GM23248 (cell line): ENCODE results near the gene HJURP. TPM values are rescaled to one million over a fixed set of nuclear protein-coding genes. Genes with fewer than 3 reads are reported as not detected.

Experiments
- DNase-seq: peaks from one replicate; pipeline ENCODE4 v3.0.0-alpha.2; 2015
- H2AFZ ChIP-seq: fragments of 200-600 bp; sonication (generic); 2 replicates; pipeline ENCODE4 v1.6.1; 2016; ENCODE audit warnings: antibody characterized with exemption
- H3F3A ChIP-seq: fragments of 200-600 bp; sonication (generic); 2 replicates; pipeline ENCODE4 v1.6.1; 2016; ENCODE audit warnings: mild to moderate bottlenecking, antibody characterized with exemption, mixed run types; ENCODE audit not compliant: insufficient read depth
- H3K27ac ChIP-seq: fragments of 200-600 bp; sonication (generic); 2 replicates; pipeline ENCODE4 v1.5.1; 2016; ENCODE audit warnings: mild to moderate bottlenecking
- H3K27me3 ChIP-seq: fragments of 200-600 bp; sonication (generic); replicated peaks from 2 replicates; pipeline ENCODE4 v1.6.1; 2016; ENCODE audit warnings: mild to moderate bottlenecking; ENCODE audit not compliant: insufficient read depth
- H3K36me3 ChIP-seq: fragments of 200-600 bp; sonication (generic); 2 replicates; pipeline ENCODE4 v1.6.1; 2016; ENCODE audit warnings: low read depth, mild to moderate bottlenecking
- H3K4me1 ChIP-seq: fragments of 200-600 bp; sonication (generic); 2 replicates; pipeline ENCODE4 v1.6.1; 2016; ENCODE audit warnings: mild to moderate bottlenecking; ENCODE audit not compliant: insufficient read depth
- H3K4me2 ChIP-seq: fragments of 200-600 bp; sonication (generic); one replicate; pipeline ENCODE4 v1.6.1; 2016; ENCODE audit warnings: mild to moderate bottlenecking; ENCODE audit not compliant: unreplicated experiment
- H3K4me3 ChIP-seq: fragments of 200-600 bp; sonication (generic); 2 replicates; pipeline ENCODE4 v1.5.1; 2016; ENCODE audit warnings: mild to moderate bottlenecking
- H3K79me2 ChIP-seq: fragments of 200-600 bp; sonication (generic); 2 replicates; pipeline ENCODE4 v1.6.1; 2016; ENCODE audit warnings: mild to moderate bottlenecking; ENCODE audit not compliant: insufficient read depth
- H3K9ac ChIP-seq: fragments of 200-600 bp; sonication (generic); 2 replicates; pipeline ENCODE4 v1.6.1; 2016; ENCODE audit warnings: mild to moderate bottlenecking
- H3K9me2 ChIP-seq: fragments of 200-600 bp; sonication (generic); 2 replicates; pipeline ENCODE4 v1.6.1; 2016; ENCODE audit warnings: mixed run types, mild to moderate bottlenecking, moderate library complexity; ENCODE audit not compliant: insufficient read depth
- H3K9me3 ChIP-seq: fragments of 200-600 bp; sonication (generic); one replicate; pipeline ENCODE4 v1.6.1; 2017; ENCODE audit warnings: low read depth
- H4K20me1 ChIP-seq: fragments of 200-600 bp; sonication (generic); 2 replicates; pipeline ENCODE4 v1.6.0; 2016; ENCODE audit not compliant: insufficient read depth
- EZH2 ChIP-seq: fragments of 200-600 bp; sonication (generic); IDR thresholded peaks from 2 replicates; pipeline ENCODE4 v1.6.1; 2018; ENCODE audit warnings: antibody characterized with exemption, mild to moderate bottlenecking; ENCODE audit not compliant: insufficient read depth, poor library complexity, severe bottlenecking
- EZH2phosphoT487 ChIP-seq: fragments of 200-600 bp; sonication (generic); IDR thresholded peaks from 2 replicates; pipeline ENCODE4 v1.6.1; 2018; ENCODE audit warnings: antibody characterized with exemption, moderate library complexity, mild to moderate bottlenecking, low read depth; ENCODE audit not compliant: insufficient read depth
- WGBS, 2 experiments: methylation state at CpG; one replicate each; pipeline ENCODE4 v1.1.6; 2015 to 2017; ENCODE audit warnings: low lambda C conversion rate in 2 of 2, low coverage in 1 of 2; ENCODE audit errors: missing lambda C conversion rate in 2 of 2; 5-methylcytosine and 5-hydroxymethylcytosine counted together
- in situ Hi-C: fragments of 300-500 bp; cut with MboI; formaldehyde crosslinking; loops from 2 replicates; pipeline ENCODE4 v1.15.0; 2020
- polyA plus RNA-seq: library from polyadenylated mRNA; unstranded; fragments of >200 nt; fragmentation: Nextera tagmentation; extraction: Ambion mirVana; gene quantifications from 2 replicates; pipeline ENCODE4 v1.2.1, GENCODE V29; 2016
- total RNA-seq: library from RNA; depleted of rRNA; stranded (reverse); fragments of >200 nt; shearing (Covaris generic); gene quantifications from 2 replicates; pipeline ENCODE4 v1.2.3, GENCODE V29; 2014

HJURP gene
- total and polyA plus RNA-seq, 2 experiments from 2014 or later: 13.2 to 13.9 TPM

DNA sequence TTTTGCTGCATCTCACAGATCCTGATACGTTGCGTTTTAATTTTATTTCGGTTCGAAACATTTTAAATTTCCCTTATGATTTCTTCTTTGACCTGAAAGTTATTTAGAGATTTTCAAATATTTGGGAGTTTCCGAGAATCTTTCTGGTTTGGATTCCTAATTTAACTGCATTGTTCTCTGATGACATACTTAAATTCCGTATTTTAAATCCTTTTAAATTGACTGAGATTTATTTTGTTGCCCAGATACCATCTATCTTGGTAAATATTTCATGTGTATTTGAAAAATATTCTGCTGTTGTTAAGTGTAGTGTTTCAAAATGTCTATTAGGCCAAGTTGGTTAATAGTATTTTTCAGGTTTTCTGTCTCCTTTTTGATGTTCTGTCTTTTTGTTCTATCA lies 38.5 kb downstream of the HJURP start:
- Histone ChIP-seq H3K9ac (no peak overlapping the region), H3K4me3 (no peak overlapping the region), H2AFZ (no peak overlapping the region), H3F3A (no peaks in the 10 kb centered on the region), H3K9me3 (no peaks in the 10 kb centered on the region), H3K9me2 (no peaks in the 10 kb centered on the region), H3K4me2 (no peak overlapping the region), H4K20me1 (no peaks in the 10 kb centered on the region), H3K36me3 (no peaks in the 10 kb centered on the region), H3K27me3 (peaks cover 8% of the 10 kb centered on the region), H3K79me2 (no peaks in the 10 kb centered on the region), H3K4me1 (peaks cover 3% of the 10 kb centered on the region; the same call in 1 of the 2 replicates), H3K27ac (no peak overlapping the region)
- in situ Hi-C loops: no loop called here
- WGBS, 2 experiments: 34 to 35% methylated on average over 6 of the region's 6 CpGs
- TF ChIP-seq EZH2 (no peak), EZH2phosphoT487 (no peak)
- DNase-seq: peak; percentile 27

GRCh38 chr2:233814056-233814835 lies 40.1 kb downstream of the HJURP start:
- Histone ChIP-seq H4K20me1 (no peaks in the 10 kb centered on the region), H3K79me2 (no peaks in the 10 kb centered on the region), H3K4me2 (no peak overlapping the region), H3K36me3 (no peaks in the 10 kb centered on the region), H3K9me2 (no peaks in the 10 kb centered on the region), H3K27ac (no peak overlapping the region), H3K9me3 (no peaks in the 10 kb centered on the region), H3K27me3 (peaks cover 14% of the 10 kb centered on the region), H3K9ac (no peak overlapping the region), H3K4me3 (no peak overlapping the region), H3F3A (no peaks in the 10 kb centered on the region), H3K4me1 (peaks cover 3% of the 10 kb centered on the region; the same call in 1 of the 2 replicates), H2AFZ (no peak overlapping the region)
- TF ChIP-seq EZH2: no peak
- TF ChIP-seq EZH2phosphoT487: no peak
- no peak for DNase-seq
- WGBS, 2 experiments: 26 to 40% methylated on average over 2 of the region's 2 CpGs
- in situ Hi-C loops: no loop called here

DNA sequence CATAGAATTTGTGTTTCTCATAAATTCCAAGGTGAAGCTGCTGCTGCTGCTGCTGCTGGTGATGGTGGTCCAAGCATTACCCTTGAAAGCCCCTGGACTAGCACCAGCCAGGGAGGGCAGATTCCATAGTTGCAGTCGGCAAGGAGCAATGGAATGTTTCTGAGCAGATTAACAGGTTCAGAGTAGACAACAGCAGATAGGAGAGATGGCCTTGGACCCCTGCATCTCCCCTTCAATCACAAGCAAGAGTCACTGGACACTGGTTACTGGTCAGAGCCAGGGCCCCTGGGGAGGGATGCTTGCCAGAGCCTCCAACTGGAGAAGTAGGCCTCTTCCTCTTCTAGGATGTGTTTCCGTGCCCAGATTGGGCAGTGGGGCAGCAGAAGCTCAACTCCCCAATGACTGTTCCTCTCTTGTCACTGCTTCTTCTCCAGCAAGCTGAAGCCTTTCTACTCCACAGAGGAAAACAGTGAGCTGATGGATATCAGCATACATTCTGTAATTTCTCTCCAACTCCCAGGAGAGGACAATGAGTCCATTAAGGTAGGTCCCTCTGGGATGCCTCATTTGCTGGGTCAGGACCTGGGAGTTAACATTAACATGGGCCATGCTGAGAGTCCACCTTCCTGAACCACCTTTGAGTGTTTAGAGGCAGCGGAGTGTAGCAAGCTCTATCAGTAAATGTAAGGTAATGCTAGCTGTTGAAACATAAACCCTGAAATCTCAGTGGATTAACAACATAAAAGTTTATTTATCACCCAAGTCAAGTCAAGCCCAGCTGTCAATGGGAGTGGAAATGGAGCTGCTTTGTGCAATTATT lies 40.9 kb downstream of the HJURP start:
- no peaks in the 10 kb centered on the region for H3K79me2 ChIP-seq
- no peak for DNase-seq
- 42 to 58% methylated on average over 3 of the region's 3 CpGs for WGBS, 2 experiments

DNA sequence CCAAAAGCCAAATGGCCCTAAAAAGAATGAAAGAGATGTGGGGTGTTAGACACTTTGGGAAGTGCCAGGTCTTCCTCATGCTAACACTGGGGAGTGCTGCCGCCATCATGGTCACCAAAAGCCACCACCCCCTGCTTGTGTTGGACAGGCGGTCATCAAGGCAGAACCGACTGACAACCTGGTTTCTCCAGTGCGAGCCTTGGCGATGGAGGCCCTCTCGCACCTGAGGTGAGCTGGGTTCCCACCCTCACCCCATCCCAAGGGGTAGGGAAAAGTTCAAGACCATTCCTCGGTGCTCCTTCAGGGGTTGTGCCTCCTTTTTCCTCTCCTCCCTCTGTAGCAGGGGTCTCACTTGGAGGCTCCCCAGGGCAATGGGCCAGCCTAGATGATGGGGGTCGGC lies 42.6 kb downstream of the HJURP start:
- Histone ChIP-seq H3K36me3 (no peaks in the 10 kb centered on the region), H4K20me1 (no peaks in the 10 kb centered on the region), H3K9me2 (no peaks in the 10 kb centered on the region), H3K79me2 (no peaks in the 10 kb centered on the region), H3K4me1 (peaks cover 3% of the 10 kb centered on the region; the same call in 1 of the 2 replicates), H3K9ac (no peak overlapping the region), H3K4me2 (no peak overlapping the region), H3K27me3 (peaks cover 15% of the 10 kb centered on the region), H3K27ac (no peak overlapping the region), H2AFZ (no peak overlapping the region), H3F3A (no peaks in the 10 kb centered on the region), H3K4me3 (no peak overlapping the region), H3K9me3 (no peaks in the 10 kb centered on the region)
- TF ChIP-seq EZH2phosphoT487 (no peak), EZH2 (no peak)
- DNase-seq: no peak
- in situ Hi-C loops: no loop called here
- 49 to 51% methylated on average over 8 of the region's 8 CpGs for WGBS, 2 experiments

More for the DNA sequence above, 40.9 kb downstream of the HJURP start:
- Histone ChIP-seq H2AFZ (no peak overlapping the region), H3K27ac (no peak overlapping the region), H3K9me2 (no peaks in the 10 kb centered on the region), H3K9ac (no peak overlapping the region), H3K9me3 (no peaks in the 10 kb centered on the region), H3K27me3 (peaks cover 15% of the 10 kb centered on the region), H4K20me1 (no peaks in the 10 kb centered on the region), H3K4me2 (no peak overlapping the region), H3K4me3 (no peak overlapping the region), H3K36me3 (no peaks in the 10 kb centered on the region), H3K4me1 (peaks cover 3% of the 10 kb centered on the region; the same call in 1 of the 2 replicates), H3F3A (no peaks in the 10 kb centered on the region)
- in situ Hi-C loops: no loop called here
- TF ChIP-seq EZH2: no peak
- no peak for TF ChIP-seq EZH2phosphoT487
